ENCODE measurements around the gene RIC3.
A peak's percentile ranks its signal among the peaks of the same experiment; 100 is the strongest.

RIC3 gene, protein sequence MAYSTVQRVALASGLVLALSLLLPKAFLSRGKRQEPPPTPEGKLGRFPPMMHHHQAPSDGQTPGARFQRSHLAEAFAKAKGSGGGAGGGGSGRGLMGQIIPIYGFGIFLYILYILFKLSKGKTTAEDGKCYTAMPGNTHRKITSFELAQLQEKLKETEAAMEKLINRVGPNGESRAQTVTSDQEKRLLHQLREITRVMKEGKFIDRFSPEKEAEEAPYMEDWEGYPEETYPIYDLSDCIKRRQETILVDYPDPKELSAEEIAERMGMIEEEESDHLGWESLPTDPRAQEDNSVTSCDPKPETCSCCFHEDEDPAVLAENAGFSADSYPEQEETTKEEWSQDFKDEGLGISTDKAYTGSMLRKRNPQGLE

DNA sequence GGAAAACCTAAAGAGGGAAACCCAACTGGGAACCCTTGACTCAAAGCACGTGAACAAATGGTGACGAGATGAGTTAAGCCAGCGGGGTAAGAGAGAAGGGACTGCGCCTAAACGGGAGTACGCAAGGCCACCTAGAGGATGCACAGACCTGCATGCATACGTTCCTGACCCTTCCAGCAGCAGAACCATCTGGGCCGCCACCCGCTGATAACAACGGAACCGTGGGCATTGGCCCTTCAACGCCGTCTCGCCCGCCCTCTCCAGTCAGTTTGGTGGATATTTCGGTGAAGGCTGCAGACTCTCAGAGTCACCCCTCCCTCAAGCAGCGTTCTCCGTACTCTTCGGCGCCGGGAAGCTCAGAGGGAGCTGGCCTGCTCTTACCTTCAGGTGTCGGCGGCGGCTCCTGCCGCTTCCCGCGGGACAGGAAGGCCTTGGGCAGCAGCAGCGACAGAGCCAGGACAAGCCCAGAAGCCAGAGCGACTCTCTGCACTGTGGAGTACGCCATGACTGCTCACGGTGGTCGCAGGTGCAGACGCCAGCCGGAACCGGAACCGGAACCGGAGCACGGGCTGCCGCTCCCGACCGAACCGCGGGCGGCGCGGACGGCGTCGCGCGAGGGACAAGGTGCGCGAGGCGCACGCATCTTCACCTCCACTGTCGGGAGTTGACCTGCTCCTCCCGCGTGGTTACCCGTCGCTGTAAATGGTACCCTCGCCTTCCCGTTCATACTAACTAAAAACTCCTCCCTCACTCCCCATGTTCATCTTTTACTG, at the start of gene RIC3:
TSS of gene RIC3 (minus strand) at position 541 of the 773 bp plus-strand sequence. CDS start at position 505, 36 bp downstream.
- Histone ChIP-seq H3K4me2 (ENCODE audit: low read depth, low read length) (peak within 1 kb of the TSS; percentile 52; the same call in 1 of the 2 replicates), H3F3A (ENCODE audit: insufficient read depth, low read length) (no peaks in the 10 kb centered on the region), H3K27me3 (replicated peaks; ENCODE audit: insufficient read depth, low read length) (no peaks in the 10 kb centered on the region), H3K9me2 (replicated peaks; ENCODE audit: insufficient read depth, low read length) (no peaks in the 10 kb centered on the region), H3K4me3 (ENCODE audit: low read length) (peak within 1 kb of the TSS; percentile 65), H3K4me1 (ENCODE audit: low read length) (no peaks in the 10 kb centered on the region), H3K27ac (ENCODE audit: low read length) (no peak within 1 kb of the TSS), H3K79me2 (ENCODE audit: low read length) (no peaks in the 10 kb centered on the region), H3K9ac (ENCODE audit: low read length) (peak within 1 kb of the TSS; percentile 21; the same call in 1 of the 2 replicates), H4K20me1 (ENCODE audit: insufficient read depth, low read length) (no peaks in the 10 kb centered on the region), H3K9me3 (replicated peaks; ENCODE audit: insufficient read depth, low read length) (no peaks in the 10 kb centered on the region), H2AFZ (ENCODE audit: low read length) (peak within 1 kb of the TSS; percentile 69), H3K36me3 (replicated peaks; ENCODE audit: insufficient read depth, low read length) (no peaks in the 10 kb centered on the region)
- TF ChIP-seq EZH2 (optimal IDR thresholded peaks at IDR 0.05; ENCODE audit: low read depth, low read length) (no peak), EZH2phosphoT487 (IDR thresholded peaks at IDR 0.05; ENCODE audit: low read length) (no peak)
- TF ChIP-seq, protein P1, sequence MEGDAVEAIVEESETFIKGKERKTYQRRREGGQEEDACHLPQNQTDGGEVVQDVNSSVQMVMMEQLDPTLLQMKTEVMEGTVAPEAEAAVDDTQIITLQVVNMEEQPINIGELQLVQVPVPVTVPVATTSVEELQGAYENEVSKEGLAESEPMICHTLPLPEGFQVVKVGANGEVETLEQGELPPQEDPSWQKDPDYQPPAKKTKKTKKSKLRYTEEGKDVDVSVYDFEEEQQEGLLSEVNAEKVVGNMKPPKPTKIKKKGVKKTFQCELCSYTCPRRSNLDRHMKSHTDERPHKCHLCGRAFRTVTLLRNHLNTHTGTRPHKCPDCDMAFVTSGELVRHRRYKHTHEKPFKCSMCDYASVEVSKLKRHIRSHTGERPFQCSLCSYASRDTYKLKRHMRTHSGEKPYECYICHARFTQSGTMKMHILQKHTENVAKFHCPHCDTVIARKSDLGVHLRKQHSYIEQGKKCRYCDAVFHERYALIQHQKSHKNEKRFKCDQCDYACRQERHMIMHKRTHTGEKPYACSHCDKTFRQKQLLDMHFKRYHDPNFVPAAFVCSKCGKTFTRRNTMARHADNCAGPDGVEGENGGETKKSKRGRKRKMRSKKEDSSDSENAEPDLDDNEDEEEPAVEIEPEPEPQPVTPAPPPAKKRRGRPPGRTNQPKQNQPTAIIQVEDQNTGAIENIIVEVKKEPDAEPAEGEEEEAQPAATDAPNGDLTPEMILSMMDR (IDR thresholded peaks at IDR 0.05; ENCODE audit: low read length) = peak; percentile 5; the same call in 1 of the 2 replicates
- DNase-seq = no peak

DNA sequence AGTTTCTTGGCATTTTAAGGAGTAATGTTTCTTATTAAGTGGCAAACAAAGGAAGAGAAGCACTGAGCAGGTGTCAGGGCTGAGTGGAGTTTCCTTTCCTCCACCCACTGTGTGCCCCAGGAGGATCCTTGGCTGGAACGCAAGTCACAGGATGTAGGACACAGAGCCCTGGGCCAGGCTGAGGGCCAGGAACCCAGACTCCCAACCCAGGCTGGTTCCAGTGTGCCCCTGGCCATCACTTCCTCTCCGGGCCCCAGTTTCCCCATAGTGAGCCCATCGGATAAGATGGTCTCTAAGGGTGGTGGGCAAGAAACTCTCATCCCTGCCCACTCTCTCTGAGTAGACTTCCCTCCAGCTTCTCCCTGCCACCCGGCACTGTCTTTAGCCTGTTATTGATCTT, 49.6 kb upstream of the RIC3 start:
- TF ChIP-seq, protein P1 (IDR thresholded peaks at IDR 0.05; ENCODE audit: low read length) = no peak
- TF ChIP-seq EZH2phosphoT487 (IDR thresholded peaks at IDR 0.05; ENCODE audit: low read length) = no peak
- no peak for TF ChIP-seq EZH2 (optimal IDR thresholded peaks at IDR 0.05; ENCODE audit: low read depth, low read length)
- no peaks in the 10 kb centered on the region for H3K9me2 ChIP-seq (replicated peaks; ENCODE audit: insufficient read depth, low read length)
- DNase-seq = no peak
- H3K4me2 ChIP-seq (ENCODE audit: low read depth, low read length) = no peak overlapping the region
- no peaks in the 10 kb centered on the region for H3K36me3 ChIP-seq (replicated peaks; ENCODE audit: insufficient read depth, low read length)
- no peaks in the 10 kb centered on the region for H3F3A ChIP-seq (ENCODE audit: insufficient read depth, low read length)
- no peak overlapping the region for H3K27ac ChIP-seq (ENCODE audit: low read length)
- no peaks in the 10 kb centered on the region for H3K9me3 ChIP-seq (replicated peaks; ENCODE audit: insufficient read depth, low read length)
- no peak overlapping the region for H3K4me3 ChIP-seq (ENCODE audit: low read length)
- H3K79me2 ChIP-seq (ENCODE audit: low read length) = no peaks in the 10 kb centered on the region
- H4K20me1 ChIP-seq (ENCODE audit: insufficient read depth, low read length) = no peaks in the 10 kb centered on the region
- H2AFZ ChIP-seq (ENCODE audit: low read length) = no peak overlapping the region
- H3K4me1 ChIP-seq (ENCODE audit: low read length) = no peaks in the 10 kb centered on the region
- H3K9ac ChIP-seq (ENCODE audit: low read length) = no peak overlapping the region
- peaks cover 5% of the 10 kb centered on the region for H3K27me3 ChIP-seq (replicated peaks; ENCODE audit: insufficient read depth, low read length)

DNA sequence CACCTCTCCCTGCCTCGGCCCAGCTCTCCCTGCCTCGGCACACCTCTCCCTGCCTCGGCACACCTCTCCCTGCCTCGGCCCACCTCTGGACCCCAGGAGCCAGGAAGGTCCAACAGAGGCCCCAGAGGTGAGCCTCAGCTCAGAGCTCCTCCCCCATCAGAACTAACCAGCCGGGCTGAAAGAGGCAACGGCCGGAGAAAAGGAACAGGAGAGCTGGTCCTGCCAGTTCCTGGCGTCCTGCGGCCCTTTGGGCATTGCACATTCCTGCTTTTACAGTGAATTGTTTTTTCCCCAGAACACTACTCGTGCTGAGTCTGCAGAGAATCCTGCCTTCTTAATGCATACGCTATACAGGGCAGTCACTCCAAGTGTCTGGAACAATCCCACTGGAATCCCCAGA, 49.1 kb upstream of the RIC3 start:
- H2AFZ ChIP-seq (ENCODE audit: low read length) = no peak overlapping the region
- no peak overlapping the region for H3K4me3 ChIP-seq (ENCODE audit: low read length)
- H3K79me2 ChIP-seq (ENCODE audit: low read length) = no peaks in the 10 kb centered on the region
- no peak overlapping the region for H3K9ac ChIP-seq (ENCODE audit: low read length)
- H3K9me2 ChIP-seq (replicated peaks; ENCODE audit: insufficient read depth, low read length) = no peaks in the 10 kb centered on the region
- H3K27me3 ChIP-seq (replicated peaks; ENCODE audit: insufficient read depth, low read length) = peaks cover 5% of the 10 kb centered on the region; the same call in 1 of the 2 replicates
- TF ChIP-seq EZH2phosphoT487 (IDR thresholded peaks at IDR 0.05; ENCODE audit: low read length) = no peak
- TF ChIP-seq, protein P1 (IDR thresholded peaks at IDR 0.05; ENCODE audit: low read length) = no peak
- no peak for TF ChIP-seq EZH2 (optimal IDR thresholded peaks at IDR 0.05; ENCODE audit: low read depth, low read length)
- H3F3A ChIP-seq (ENCODE audit: insufficient read depth, low read length) = no peaks in the 10 kb centered on the region
- no peaks in the 10 kb centered on the region for H3K9me3 ChIP-seq (replicated peaks; ENCODE audit: insufficient read depth, low read length)
- no peak overlapping the region for H3K27ac ChIP-seq (ENCODE audit: low read length)
- no peak overlapping the region for H3K4me2 ChIP-seq (ENCODE audit: low read depth, low read length)
- H3K36me3 ChIP-seq (replicated peaks; ENCODE audit: insufficient read depth, low read length) = no peaks in the 10 kb centered on the region
- H4K20me1 ChIP-seq (ENCODE audit: insufficient read depth, low read length) = no peaks in the 10 kb centered on the region
- H3K4me1 ChIP-seq (ENCODE audit: low read length) = no peaks in the 10 kb centered on the region
- no peak for DNase-seq

Data from MM.1S (cell line).